HepG2 (cell line): ENCODE results near the gene CTNNAL1.

Experiments
- ZKSCAN1 ChIP-seq: fragments of 150-350 bp; IDR thresholded peaks from 2 replicates; pipeline ENCODE4 v1.6.1; 2014; ENCODE audit warnings: low read length
- TF ChIP-seq, protein P1 (sequence below): sonication (generic); formaldehyde crosslinking; IDR thresholded peaks from 2 replicates; pipeline ENCODE4 v1.4.0; 2020; ENCODE audit warnings: mild to moderate bottlenecking, missing genetic modification reagents
- TF ChIP-seq, protein P2 (sequence below): sonication (generic); formaldehyde crosslinking; IDR thresholded peaks from 2 replicates; pipeline ENCODE4 v1.9.0; 2021; ENCODE audit warnings: missing genetic modification reagents, mild to moderate bottlenecking, borderline replicate concordance
- TF ChIP-seq, protein P3 (sequence below): fragments of 450-650 bp; IDR thresholded peaks from 2 replicates; pipeline ENCODE4 v1.6.1; 2016

DNA sequence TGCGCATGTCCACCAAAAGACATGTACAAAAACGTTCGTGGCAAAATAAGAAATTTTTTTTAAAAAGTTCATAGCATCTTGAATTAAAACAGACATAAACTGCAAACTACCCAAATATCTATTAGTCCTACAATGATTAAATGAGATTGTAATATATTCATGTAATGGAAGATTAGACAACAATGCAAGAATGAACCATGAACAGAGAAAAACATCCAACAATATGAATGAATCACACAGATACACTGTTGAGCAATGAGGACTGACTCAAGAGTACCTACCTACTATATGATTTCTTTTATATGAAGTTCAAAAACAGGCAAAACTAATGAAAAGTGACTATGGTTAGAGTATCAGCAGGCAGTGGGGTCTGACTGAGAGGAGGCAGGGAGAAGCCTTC is 17.9 kb upstream of the CTNNAL1 start:
- TF ChIP-seq, protein P1, sequence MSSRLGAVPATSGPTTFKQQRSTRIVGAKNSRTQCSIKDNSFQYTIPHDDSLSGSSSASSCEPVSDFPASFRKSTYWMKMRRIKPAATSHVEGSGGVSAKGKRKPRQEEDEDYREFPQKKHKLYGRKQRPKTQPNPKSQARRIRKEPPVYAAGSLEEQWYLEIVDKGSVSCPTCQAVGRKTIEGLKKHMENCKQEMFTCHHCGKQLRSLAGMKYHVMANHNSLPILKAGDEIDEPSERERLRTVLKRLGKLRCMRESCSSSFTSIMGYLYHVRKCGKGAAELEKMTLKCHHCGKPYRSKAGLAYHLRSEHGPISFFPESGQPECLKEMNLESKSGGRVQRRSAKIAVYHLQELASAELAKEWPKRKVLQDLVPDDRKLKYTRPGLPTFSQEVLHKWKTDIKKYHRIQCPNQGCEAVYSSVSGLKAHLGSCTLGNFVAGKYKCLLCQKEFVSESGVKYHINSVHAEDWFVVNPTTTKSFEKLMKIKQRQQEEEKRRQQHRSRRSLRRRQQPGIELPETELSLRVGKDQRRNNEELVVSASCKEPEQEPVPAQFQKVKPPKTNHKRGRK (CRISPR knock-in tag): no peak
- TF ChIP-seq ZKSCAN1: no peak
- TF ChIP-seq, protein P2, sequence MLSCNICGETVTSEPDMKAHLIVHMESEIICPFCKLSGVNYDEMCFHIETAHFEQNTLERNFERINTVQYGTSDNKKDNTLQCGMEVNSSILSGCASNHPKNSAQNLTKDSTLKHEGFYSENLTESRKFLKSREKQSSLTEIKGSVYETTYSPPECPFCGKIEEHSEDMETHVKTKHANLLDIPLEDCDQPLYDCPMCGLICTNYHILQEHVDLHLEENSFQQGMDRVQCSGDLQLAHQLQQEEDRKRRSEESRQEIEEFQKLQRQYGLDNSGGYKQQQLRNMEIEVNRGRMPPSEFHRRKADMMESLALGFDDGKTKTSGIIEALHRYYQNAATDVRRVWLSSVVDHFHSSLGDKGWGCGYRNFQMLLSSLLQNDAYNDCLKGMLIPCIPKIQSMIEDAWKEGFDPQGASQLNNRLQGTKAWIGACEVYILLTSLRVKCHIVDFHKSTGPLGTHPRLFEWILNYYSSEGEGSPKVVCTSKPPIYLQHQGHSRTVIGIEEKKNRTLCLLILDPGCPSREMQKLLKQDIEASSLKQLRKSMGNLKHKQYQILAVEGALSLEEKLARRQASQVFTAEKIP (CRISPR knock-in tag): no peak
- TF ChIP-seq, protein P3, sequence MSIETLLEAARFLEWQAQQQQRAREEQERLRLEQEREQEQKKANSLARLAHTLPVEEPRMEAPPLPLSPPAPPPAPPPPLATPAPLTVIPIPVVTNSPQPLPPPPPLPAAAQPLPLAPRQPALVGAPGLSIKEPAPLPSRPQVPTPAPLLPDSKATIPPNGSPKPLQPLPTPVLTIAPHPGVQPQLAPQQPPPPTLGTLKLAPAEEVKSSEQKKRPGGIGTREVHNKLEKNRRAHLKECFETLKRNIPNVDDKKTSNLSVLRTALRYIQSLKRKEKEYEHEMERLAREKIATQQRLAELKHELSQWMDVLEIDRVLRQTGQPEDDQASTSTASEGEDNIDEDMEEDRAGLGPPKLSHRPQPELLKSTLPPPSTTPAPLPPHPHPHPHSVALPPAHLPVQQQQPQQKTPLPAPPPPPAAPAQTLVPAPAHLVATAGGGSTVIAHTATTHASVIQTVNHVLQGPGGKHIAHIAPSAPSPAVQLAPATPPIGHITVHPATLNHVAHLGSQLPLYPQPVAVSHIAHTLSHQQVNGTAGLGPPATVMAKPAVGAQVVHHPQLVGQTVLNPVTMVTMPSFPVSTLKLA: no peak
